Stimulated activated CD4-positive, alpha-beta T cell treated with anti-CD3 and anti-CD28 coated beads, Interleukin-12 subunit alpha, Interleukin-12 subunit beta, amount 100 ng/mL, for 48 hours (primary cell): ENCODE measurements around the gene RXRA.

Source experiments
- DNase-seq, 3 donors: peaks; one replicate each; pipeline ENCODE4 v3.0.0-alpha.2; 2020; ENCODE audit warnings: low read depth in 2 of 3, low spot score in 1 of 3

The RXRA gene

GRCh38 chr9:134325813-134326723, at the start of gene RXRA:
TSS of gene RXRA (plus strand) at chr9:134326455. CDS start at chr9:134326632, 177 bp downstream.
- DNase-seq = peak in 1 of 3 donors; percentile 34

DNA sequence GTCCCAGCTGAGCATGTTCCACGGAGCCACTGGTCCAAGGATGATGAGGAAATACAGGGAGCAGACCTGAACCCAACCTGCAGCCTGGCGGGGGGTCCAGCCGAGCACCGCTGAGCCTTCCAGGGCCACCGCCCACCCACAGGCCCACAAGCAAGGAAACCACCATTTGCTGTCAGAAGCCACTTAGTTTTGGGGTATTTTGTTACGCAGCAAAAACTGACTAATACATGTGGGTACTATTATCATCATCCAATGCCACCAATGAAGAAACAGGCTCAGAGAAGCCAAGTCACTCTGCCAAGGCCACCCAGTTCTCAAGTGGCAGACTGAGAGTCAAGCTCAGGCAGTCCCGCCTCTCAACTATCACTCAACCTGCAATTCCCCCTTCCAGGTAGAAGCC, 48.0 kb upstream of the RXRA start:
- DNase-seq = no peak

DNA sequence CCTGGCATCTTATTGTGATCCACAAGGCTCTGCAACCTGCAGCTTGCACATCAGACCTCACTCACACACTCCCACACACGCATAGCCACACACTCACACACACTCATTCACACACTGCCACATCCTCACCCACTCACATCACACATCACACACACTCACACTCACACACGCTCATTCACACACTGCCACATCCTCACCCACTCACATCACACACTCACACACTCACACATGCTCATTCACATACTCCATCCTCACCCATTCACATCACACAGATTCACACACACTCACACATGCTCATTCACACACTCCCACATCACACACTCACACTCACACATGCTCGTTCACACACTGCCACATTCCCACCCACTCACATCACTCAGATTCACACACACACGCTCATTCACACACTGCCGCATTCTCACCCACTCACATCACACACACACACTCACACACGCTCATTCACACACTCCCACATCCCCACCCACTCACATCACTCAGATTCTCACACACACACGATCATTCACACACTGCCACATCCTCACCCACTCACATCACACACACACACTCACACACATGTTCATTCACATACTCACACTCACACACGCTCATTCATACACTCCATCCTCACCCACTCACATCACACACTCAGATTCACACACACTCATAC, 47.1 kb upstream of the RXRA start:
- DNase-seq = no peak

GRCh38 chr9:134282138-134282650, 44.1 kb upstream of the RXRA start:
- no peak for DNase-seq

GRCh38 chr9:134283111-134283515, 43.1 kb upstream of the RXRA start:
- no peak for DNase-seq

GRCh38 chr9:134283692-134284265, 42.5 kb upstream of the RXRA start:
- DNase-seq = no peak

DNA sequence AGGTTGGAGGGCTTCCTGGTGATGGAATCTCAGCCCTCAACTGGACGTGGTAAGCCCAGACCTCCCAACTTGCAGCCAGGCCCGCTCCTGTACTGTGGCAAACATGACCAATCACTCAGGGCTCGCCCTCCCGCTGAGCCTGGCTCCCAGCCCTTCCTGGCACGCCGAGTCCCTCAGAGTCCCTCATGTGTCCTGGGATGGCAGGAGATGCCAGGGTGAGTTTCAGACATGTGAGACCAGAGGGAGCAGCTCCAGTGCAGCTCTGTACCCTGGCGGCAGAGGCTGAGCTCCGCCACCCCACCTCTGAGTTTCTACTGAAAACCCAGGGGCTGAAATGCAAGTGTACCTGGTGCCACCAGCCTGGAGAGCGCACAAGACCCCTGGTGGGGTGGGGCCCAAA, 42.0 kb upstream of the RXRA start:
- DNase-seq = no peak

- DNase-seq = no peak
These were observed 41.5 kb upstream of the RXRA start for GRCh38 chr9:134284741-134285140.

GRCh38 chr9:134285215-134285845, 40.9 kb upstream of the RXRA start:
- no peak for DNase-seq

DNA sequence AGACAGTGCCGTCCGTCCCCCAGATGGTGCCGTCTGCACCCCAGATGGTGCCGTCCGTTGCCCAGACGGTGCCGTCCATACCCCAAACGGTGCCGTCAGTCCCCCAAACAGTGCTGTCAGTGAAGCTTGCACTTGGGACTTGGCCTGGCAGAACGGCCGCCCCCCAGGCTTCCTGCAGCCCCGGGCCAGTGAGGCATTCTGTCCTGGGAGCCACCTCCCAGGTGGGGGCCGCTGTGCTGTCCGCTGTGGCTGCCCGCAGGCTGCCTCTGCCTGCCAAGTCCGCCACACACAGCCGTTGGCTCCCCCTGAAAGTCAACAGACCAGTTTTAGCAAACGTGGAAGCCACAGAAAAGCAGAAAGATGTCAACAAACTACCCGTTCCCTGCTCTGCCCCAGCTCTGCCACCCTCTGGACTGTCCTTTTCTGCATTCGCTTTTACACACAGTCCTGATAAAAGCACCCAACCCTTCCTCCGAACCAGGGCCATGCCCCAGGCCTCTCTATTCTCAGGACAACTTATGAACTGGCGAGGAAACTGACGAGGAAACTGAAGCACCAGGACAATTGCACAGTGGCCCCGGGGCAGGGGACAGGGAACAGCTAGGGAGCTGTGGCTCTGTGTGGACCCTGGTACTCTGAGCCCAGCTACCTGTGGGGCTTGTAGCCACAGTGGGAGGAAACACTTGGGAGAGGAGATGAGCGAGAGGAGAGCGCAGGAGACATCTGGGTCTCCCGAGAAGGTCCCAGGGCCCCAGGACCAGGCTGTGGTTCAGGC, 39.6 kb upstream of the RXRA start:
- no peak for DNase-seq

DNA sequence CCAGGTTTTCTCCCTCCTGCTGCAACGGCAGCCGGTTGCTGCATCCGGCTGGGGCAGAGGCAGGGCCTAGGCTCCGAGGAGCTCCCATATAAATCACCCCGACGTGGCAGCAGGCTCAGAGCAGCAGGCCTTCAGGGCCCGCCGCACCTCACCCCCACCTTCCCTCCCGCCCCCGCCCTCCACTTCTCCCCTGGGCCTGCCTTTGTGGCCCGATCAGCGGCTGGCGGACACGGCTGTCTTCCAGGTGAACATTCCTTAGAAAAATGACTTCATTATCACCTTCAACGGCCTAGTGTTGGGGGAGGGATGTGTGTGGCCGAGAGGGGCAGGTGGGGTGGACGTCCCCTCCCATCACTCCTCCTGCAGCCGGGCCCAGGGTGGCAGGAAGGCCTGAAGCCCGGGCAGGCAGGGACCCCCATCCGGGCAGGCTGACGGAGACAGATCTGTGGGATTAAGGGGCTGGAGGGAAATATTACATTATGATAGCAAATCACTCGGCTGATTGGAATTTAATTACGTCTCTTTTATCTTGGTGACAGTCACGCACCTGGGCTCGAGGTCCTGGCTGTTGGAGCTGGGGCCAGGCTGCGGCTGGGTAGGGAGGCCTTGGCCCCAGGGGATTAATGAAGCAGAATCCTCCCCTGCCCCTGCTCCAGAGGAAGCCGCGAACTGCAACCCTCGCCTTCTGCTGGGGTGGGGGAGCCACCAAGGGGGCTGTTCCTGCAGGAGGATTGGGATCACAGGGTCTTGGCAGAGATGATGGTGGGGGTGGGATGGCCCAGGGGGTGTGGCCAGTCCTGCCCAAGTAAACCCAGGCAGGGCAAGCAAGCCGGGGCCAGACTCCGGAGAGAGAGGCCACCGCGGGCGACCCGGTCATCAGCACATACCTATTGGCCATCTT, 38.4 kb upstream of the RXRA start:
- no peak for DNase-seq

DNA sequence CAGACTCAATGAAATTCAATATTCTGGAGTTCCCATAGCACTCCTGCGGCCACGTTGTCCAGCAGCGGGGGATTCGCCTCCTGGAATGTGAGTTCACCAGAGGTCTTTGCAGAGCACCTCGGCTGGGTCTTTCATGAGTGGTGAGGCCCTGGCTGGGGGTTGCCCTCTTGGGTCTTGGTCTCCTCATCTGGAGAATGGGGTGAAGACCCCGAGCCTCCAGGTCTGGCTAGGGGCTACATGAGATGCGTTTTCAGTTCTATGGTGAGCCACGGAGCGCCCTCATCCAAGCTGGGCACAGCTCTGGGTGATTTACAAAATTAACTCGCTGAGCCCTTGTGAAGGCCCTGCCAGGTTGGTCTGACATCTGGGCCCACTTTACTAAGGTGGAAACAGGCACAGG, 37.5 kb upstream of the RXRA start:
- no peak for DNase-seq

DNA sequence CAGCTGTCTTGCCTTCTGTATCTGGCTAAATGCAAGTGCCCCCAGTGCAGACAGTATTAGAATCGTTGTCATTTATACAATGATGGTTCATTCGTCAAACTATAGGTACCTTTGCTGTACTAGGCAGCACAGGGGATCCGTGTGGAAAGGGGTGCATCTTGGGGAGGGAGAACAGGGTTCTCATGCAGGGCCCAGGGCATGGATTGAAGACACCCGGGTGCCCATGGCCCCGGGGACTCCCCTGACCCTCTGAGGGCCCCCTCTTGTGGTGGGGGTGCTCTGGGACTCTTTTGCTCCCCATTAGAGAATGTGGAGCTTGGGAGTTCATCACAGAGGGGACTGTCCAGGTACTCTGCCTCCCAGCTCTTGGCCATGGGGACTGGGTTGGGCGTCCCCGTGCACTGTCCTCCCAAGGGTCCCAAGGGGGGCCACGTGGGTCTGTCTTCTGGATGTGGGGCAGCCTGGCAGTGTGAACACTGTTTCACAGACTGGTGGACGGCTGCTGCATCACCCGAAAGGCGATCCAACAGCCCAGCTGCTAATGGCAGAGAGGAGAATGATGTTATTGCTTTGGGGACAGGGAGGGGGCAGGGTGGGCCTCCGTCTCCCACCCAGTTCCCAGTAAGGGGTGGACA, 36.9 kb upstream of the RXRA start:
- no peak for DNase-seq

GRCh38 chr9:134290603-134291451, 35.4 kb upstream of the RXRA start:
- no peak for DNase-seq

- DNase-seq = no peak
These were observed 34.8 kb upstream of the RXRA start for GRCh38 chr9:134291452-134291881.

- DNase-seq = no peak
These were observed 34.0 kb upstream of the RXRA start for GRCh38 chr9:134291961-134292871.

GRCh38 chr9:134293031-134293521, 33.2 kb upstream of the RXRA start:
- no peak for DNase-seq
